Choroid plexus epithelial cell (primary cell): ENCODE results near the gene TRAK2.
"Not testable (repeated sequence)": the region's sequence is repeated elsewhere in the genome, so short reads cannot be mapped to it uniquely, and the experiment has no call there.

Experiments used
- DNase-seq: peaks from one replicate; pipeline ENCODE4 v3.0.0-alpha.2; 2010; ENCODE audit warnings: low read depth
- H3K4me3 ChIP-seq: 2 replicates; pipeline ENCODE4 v1.5.1; 2011; ENCODE audit warnings: low read depth, mild to moderate bottlenecking, control low read depth, low read length, moderate library complexity
- CTCF ChIP-seq: conservative IDR thresholded peaks from 2 replicates; pipeline ENCODE4 v1.5.1; 2011; ENCODE audit warnings: low read depth, mild to moderate bottlenecking, control low read depth, inconsistent platforms, low read length, moderate library complexity

TRAK2 gene

GRCh38 chr2:201436141-201436540, 15.1 kb downstream of the TRAK2 start:
- no peak for DNase-seq
- no peak for TF ChIP-seq CTCF
- no peak overlapping the region for H3K4me3 ChIP-seq

GRCh38 chr2:201433394-201433995, 17.8 kb downstream of the TRAK2 start:
- H3K4me3 ChIP-seq, result no peak overlapping the region
- no peak for DNase-seq
- TF ChIP-seq CTCF, result no peak

- no peak overlapping the region for H3K4me3 ChIP-seq
- TF ChIP-seq CTCF, result no peak
- peak; percentile 60 for DNase-seq
Observed at GRCh38 chr2:201432621-201433393, 18.5 kb downstream of the TRAK2 start.

- peak; percentile 72 for DNase-seq
- H3K4me3 ChIP-seq, result no peak overlapping the region
- TF ChIP-seq CTCF, result no peak
Observed at GRCh38 chr2:201432038-201432620, 19.1 kb downstream of the TRAK2 start.

GRCh38 chr2:201430839-201431238, 20.4 kb downstream of the TRAK2 start:
- no peak for TF ChIP-seq CTCF
- no peak overlapping the region for H3K4me3 ChIP-seq
- DNase-seq, result no peak

GRCh38 chr2:201430322-201430721, 20.9 kb downstream of the TRAK2 start:
- H3K4me3 ChIP-seq, result not testable (repeated sequence)

GRCh38 chr2:201429835-201430234, 21.4 kb downstream of the TRAK2 start:
- H3K4me3 ChIP-seq, DNase-seq: not testable (repeated sequence)

More at GRCh38 chr2:201430322-201430721, 20.9 kb downstream of the TRAK2 start:
- DNase-seq, result not testable (repeated sequence)

GRCh38 chr2:201428366-201428765, 22.9 kb downstream of the TRAK2 start:
- DNase-seq, H3K4me3 ChIP-seq: not testable (repeated sequence)
